Cardiac muscle cell (in vitro differentiated cells and primary cell): Measurements from ENCODE around the gene TCF15. TPM values are rescaled to one million over a fixed set of nuclear protein-coding genes. Genes with fewer than 3 reads are reported as not detected.

ENCODE experiments used
- DNase-seq, 2 donors: peaks; one replicate each; pipeline versions ENCODE4 v3.0.0 to v3.0.0-alpha.2; 2010 to 2017; ENCODE audit warnings: low read depth in 1 of 2, low spot score in 1 of 2
- H3K27ac ChIP-seq: fragments of 200-600 bp; sonication (generic); 2 replicates; pipeline ENCODE4 v1.5.1; 2016
- H3K27me3 ChIP-seq: fragments of 200-600 bp; sonication (generic); 2 replicates; pipeline ENCODE4 v1.6.0; 2016; ENCODE audit warnings: control low read depth
- H3K36me3 ChIP-seq: fragments of 200-600 bp; sonication (generic); 2 replicates; pipeline ENCODE4 v1.5.1; 2016; ENCODE audit warnings: control low read depth
- H3K4me1 ChIP-seq: fragments of 200-600 bp; sonication (generic); 2 replicates; pipeline ENCODE4 v1.8.1; 2017; ENCODE audit warnings: low read depth, mild to moderate bottlenecking, mixed run types
- H3K4me3 ChIP-seq: fragments of 200-600 bp; sonication (generic); 2 replicates; pipeline ENCODE4 v1.5.1; 2016; ENCODE audit warnings: mild to moderate bottlenecking
- H3K9me3 ChIP-seq: fragments of 200-600 bp; sonication (generic); 2 replicates; pipeline ENCODE4 v1.5.1; 2017; ENCODE audit warnings: low read depth, mild to moderate bottlenecking, control low read depth
- CTCF ChIP-seq: IDR thresholded peaks from 2 replicates; pipeline ENCODE4 v1.5.1; 2012; ENCODE audit warnings: low read depth, mild to moderate bottlenecking, low read length
- polyA plus RNA-seq: library from polyadenylated mRNA; unstranded; fragments of >200 nt; fragmentation: Nextera tagmentation; extraction: Ambion mirVana; gene quantifications from 2 replicates; pipeline ENCODE4 v1.2.1, GENCODE V29; 2016
- total RNA-seq: library from RNA; depleted of rRNA; stranded (reverse); fragments of >200 nt; gene quantifications from 2 replicates; pipeline ENCODE4 v1.2.3, GENCODE V29; 2016

TCF15 gene
- total and polyA plus RNA-seq, 2 experiments from 2014 or later = 0.86 to 2.4 TPM

GRCh38 chr20:556984-557383 lies 53.1 kb downstream of the TCF15 start:
- DNase-seq = no peak
- H3K4me3 ChIP-seq = no peak overlapping the region
- peaks cover 11% of the 10 kb centered on the region for H3K4me1 ChIP-seq
- no peak for TF ChIP-seq CTCF
- H3K27ac ChIP-seq = no peak overlapping the region
- no peaks in the 10 kb centered on the region for H3K36me3 ChIP-seq
- no peaks in the 10 kb centered on the region for H3K27me3 ChIP-seq
- H3K9me3 ChIP-seq = no peaks in the 10 kb centered on the region

- H3K36me3 ChIP-seq = no peaks in the 10 kb centered on the region
- H3K27me3 ChIP-seq = no peaks in the 10 kb centered on the region
- H3K4me3 ChIP-seq = no peak overlapping the region
- peak; percentile 50 to 87 for DNase-seq
- H3K27ac ChIP-seq = peak overlapping the region; percentile 61
- TF ChIP-seq CTCF = no peak
- no peaks in the 10 kb centered on the region for H3K9me3 ChIP-seq
- H3K4me1 ChIP-seq = peaks cover 11% of the 10 kb centered on the region
Observed at GRCh38 chr20:555976-556385, 54.1 kb downstream of the TCF15 start.

Other genes starting within 250 kb of the TCF15 start
- 7.0 and 9.0 TPM in 2 replicates for gene TRIB3, start 229.5 kb downstream of the TCF15 start, total RNA-seq
- gene TRIB3, start 229.5 kb downstream of the TCF15 start, polyA plus RNA-seq = 5.3 and 7.2 TPM in 2 replicates
- gene RBCK1, start 202.0 kb downstream of the TCF15 start, total RNA-seq = 81.3 and 104 TPM in 2 replicates
- gene RBCK1, start 202.0 kb downstream of the TCF15 start, polyA plus RNA-seq = 51.5 and 75.9 TPM in 2 replicates
- 34.4 and 40.0 TPM in 2 replicates for gene TBC1D20, start 147.8 kb downstream of the TCF15 start, total RNA-seq
- gene TBC1D20, start 147.8 kb downstream of the TCF15 start, polyA plus RNA-seq = 29.0 and 31.3 TPM in 2 replicates
- gene CSNK2A1, start 66.5 kb downstream of the TCF15 start, total RNA-seq = 126 and 189 TPM in 2 replicates
- gene CSNK2A1, start 66.5 kb downstream of the TCF15 start, polyA plus RNA-seq = 74.8 and 131 TPM in 2 replicates
- 19.4 and 21.6 TPM in 2 replicates for gene SRXN1, start 42.9 kb upstream of the TCF15 start, total RNA-seq
- 21.4 and 26.0 TPM in 2 replicates for gene SRXN1, start 42.9 kb upstream of the TCF15 start, polyA plus RNA-seq
- gene SCRT2, start 65.5 kb upstream of the TCF15 start, total RNA-seq = not detected in 2 replicates
- gene SCRT2, start 65.5 kb upstream of the TCF15 start, polyA plus RNA-seq = not detected in 2 replicates
- gene SLC52A3, start 158.2 kb upstream of the TCF15 start, total RNA-seq = 0.12 TPM in 1 of 2 replicates, not detected in the other
- not detected in 2 replicates for gene SLC52A3, start 158.2 kb upstream of the TCF15 start, polyA plus RNA-seq
- 22.3 and 34.4 TPM in 2 replicates for gene FAM110A, start 223.4 kb upstream of the TCF15 start, total RNA-seq
- 30.2 and 40.6 TPM in 2 replicates for gene FAM110A, start 223.4 kb upstream of the TCF15 start, polyA plus RNA-seq